ENCODE measurements around the gene C1D. TPM values are rescaled to one million over a fixed set of nuclear protein-coding genes. Genes with fewer than 3 reads are reported as not detected.
"Not testable (repeated sequence)": the region's sequence is repeated elsewhere in the genome, so short reads cannot be mapped to it uniquely, and the experiment has no call there.

C1D gene
- total RNA-seq, 1 donor = 56.6 TPM

DNA sequence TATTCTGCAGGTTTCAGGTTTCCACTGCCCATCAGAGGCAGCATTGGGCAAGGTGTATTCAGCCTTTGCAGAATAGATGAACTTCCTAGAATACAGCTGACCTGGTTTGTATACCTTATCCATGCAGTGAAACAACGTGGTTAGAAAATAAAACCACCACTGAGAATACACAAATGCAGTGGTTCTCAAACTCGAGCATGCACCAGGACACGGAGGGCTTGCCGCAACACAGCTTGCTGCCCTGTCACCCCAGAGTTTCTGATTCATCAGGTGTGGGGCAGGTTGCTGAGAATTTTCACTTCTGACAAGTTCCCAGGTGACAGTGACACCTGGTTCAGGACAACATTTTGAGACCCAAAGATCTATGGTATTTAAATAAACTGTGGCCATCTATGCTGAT is 23.4 kb upstream of the C1D start:
- Histone ChIP-seq H3K27me3 (ENCODE audit: insufficient read depth, low read length) (peaks cover 3% of the 10 kb centered on the region), H3K4me1 (ENCODE audit: insufficient read depth, low read length) (no peaks in the 10 kb centered on the region), H3K4me3 (ENCODE audit: low read length) (no peak overlapping the region), H3K9me3 (ENCODE audit: low read depth, low read length) (no peaks in the 10 kb centered on the region)

DNA sequence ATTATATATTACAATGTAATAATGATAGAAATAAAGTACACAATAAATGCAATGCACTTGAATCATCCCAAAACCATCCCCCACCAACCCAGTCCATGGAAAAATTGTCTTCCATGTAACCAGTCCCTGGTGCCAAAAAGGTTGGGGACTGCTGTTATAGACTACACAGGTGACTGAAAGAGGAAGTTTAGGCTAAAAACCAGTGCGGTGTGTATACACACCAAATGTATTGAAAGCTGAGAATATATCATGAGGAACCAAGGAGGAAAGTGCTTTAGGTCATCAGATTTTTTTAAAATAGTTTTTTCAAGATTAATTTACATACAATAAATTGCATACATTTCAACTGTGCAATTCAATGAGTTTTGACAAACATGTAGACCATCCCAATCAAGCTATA is 20.5 kb upstream of the C1D start:
- Histone ChIP-seq H3K27me3 (ENCODE audit: insufficient read depth, low read length) (peaks cover 3% of the 10 kb centered on the region), H3K9me3 (ENCODE audit: low read depth, low read length) (no peaks in the 10 kb centered on the region), H3K4me1 (ENCODE audit: insufficient read depth, low read length) (no peaks in the 10 kb centered on the region), H3K4me3 (ENCODE audit: low read length) (no peak overlapping the region)

- no peak overlapping the region for H3K4me3 ChIP-seq (ENCODE audit: low read length)
- H3K9me3 ChIP-seq (ENCODE audit: low read depth, low read length) = no peaks in the 10 kb centered on the region
- H3K27me3 ChIP-seq (ENCODE audit: insufficient read depth, low read length) = no peaks in the 10 kb centered on the region
- no peaks in the 10 kb centered on the region for H3K4me1 ChIP-seq (ENCODE audit: insufficient read depth, low read length)
Measured at GRCh38 chr2:68074050-68074449, 11.2 kb upstream of the C1D start.

GRCh38 chr2:68063797-68064646 is 1.2 kb upstream of the C1D start:
- not testable (repeated sequence) for H3K4me3 ChIP-seq (ENCODE audit: low read length); H3K9me3 ChIP-seq (ENCODE audit: low read depth, low read length)

GRCh38 chr2:68060652-68061051 is 2.2 kb downstream of the C1D start:
- Histone ChIP-seq H3K9me3 (ENCODE audit: low read depth, low read length) (no peaks in the 10 kb centered on the region), H3K4me3 (ENCODE audit: low read length) (no peak overlapping the region), H3K27me3 (ENCODE audit: insufficient read depth, low read length) (no peaks in the 10 kb centered on the region), H3K4me1 (ENCODE audit: insufficient read depth, low read length) (peaks cover 26% of the 10 kb centered on the region)

More at GRCh38 chr2:68063797-68064646, 1.2 kb upstream of the C1D start:
- peaks cover 19% of the 10 kb centered on the region for H3K4me1 ChIP-seq (ENCODE audit: insufficient read depth, low read length)
- not testable (repeated sequence) for H3K27me3 ChIP-seq (ENCODE audit: insufficient read depth, low read length)

DNA sequence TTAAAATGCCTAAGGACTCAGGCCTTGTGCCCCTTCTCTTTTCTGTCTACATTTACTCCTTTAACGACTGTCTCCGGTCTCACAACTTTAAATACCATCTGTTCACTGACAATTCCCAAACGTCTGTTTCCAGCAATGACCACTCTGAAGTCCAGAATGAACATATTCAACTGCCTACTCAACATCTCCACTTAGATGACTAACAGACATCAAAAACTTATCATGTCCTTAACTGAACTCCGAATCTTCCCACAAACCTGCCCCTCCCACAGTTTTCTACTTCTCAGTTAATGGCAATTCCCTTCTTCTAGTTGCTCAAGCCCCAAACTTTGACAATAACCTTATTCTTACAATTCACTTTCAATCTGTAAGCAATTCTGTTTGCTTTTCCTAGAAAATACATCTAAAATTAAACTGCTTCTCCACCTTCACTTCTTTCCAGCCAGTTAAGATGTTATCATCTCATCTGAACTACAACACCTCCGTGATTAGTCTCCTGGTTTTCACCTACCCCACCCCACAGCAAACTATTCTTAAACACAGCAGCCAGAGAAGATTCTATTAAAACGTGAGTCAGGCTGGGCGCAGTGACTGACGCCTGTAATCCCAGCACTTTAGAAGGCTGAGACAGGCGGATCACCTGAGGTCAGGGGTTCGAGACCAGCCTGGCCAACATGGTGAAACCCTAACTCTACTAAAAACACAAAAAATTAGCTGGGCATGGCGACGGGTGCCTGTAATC is 2.8 kb downstream of the C1D start:
- Histone ChIP-seq H3K9me3 (ENCODE audit: low read depth, low read length) (no peaks in the 10 kb centered on the region), H3K27me3 (ENCODE audit: insufficient read depth, low read length) (no peaks in the 10 kb centered on the region), H3K4me1 (ENCODE audit: insufficient read depth, low read length) (peaks cover 26% of the 10 kb centered on the region), H3K4me3 (ENCODE audit: low read length) (no peak overlapping the region)

DNA sequence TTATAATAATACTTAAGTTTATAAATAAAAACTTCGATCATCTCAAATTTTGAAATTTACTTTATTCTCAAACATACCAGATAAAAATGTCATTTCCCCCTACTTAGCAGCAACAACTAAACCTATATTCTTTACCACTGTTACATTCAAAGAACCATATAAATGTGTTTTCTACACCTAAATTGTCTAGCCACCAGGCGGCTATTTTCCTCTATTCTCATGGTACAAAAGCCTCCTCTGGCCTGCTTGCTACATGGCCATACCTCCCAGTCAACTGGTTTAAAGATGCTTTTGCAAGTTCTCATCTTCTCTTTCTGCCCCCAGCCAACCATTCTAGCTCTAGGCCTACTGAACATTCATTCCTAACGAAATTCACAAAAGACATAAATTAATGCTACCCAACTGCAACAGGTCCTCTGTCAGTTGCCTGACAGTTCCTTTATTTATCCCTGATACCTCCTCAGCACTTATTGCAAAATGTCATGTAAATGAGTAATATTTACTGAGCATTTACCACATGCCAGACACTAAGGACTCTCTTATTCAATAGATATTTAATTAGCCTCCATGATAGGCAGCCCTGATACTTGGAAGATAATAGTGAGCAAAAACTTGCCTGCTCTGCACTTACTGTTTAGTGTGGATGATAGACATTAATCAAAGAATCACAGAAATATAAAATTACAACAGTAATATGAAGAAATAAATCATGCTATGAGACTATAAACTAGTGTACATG is 5.0 kb downstream of the C1D start:
- no peaks in the 10 kb centered on the region for H3K27me3 ChIP-seq (ENCODE audit: insufficient read depth, low read length)
- H3K9me3 ChIP-seq (ENCODE audit: low read depth, low read length) = no peaks in the 10 kb centered on the region
- no peak overlapping the region for H3K4me3 ChIP-seq (ENCODE audit: low read length)
- peaks cover 22% of the 10 kb centered on the region for H3K4me1 ChIP-seq (ENCODE audit: insufficient read depth, low read length)

DNA sequence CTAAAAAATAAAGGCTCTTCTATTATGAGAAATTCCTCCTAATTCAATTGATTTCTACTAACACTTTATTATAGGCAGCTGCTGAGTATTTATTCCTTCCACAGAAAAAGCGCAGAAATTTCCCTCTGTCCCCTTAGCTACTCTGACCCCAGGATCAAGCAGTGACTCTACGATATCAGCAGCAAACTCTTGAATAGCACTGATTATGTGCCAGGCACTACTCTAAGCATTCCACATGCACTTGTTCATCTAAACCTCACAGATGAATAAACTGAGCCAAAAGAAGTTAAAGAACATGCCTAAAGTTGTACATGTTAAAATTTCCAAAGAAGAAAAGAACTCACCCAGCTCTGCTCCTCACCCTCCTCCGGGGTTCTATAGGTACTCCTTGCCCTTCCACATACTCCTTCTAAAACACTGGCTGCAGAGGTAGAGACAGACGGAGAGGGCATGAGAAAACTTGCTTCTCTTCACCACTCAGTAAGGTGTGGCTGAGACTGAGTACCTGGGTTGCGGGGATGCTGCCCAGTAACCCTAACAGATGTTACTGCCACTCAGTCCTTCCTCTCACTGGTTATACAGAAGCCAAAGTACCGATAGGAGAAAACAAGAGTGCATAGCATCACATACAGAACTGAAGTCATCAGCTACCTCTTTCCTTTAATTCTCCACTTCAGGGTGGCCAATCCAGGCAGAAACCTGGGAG is 9.9 kb downstream of the C1D start:
- Histone ChIP-seq H3K27me3 (ENCODE audit: insufficient read depth, low read length) (no peaks in the 10 kb centered on the region), H3K4me1 (ENCODE audit: insufficient read depth, low read length) (no peaks in the 10 kb centered on the region), H3K9me3 (ENCODE audit: low read depth, low read length) (no peaks in the 10 kb centered on the region), H3K4me3 (ENCODE audit: low read length) (no peak overlapping the region)

DNA sequence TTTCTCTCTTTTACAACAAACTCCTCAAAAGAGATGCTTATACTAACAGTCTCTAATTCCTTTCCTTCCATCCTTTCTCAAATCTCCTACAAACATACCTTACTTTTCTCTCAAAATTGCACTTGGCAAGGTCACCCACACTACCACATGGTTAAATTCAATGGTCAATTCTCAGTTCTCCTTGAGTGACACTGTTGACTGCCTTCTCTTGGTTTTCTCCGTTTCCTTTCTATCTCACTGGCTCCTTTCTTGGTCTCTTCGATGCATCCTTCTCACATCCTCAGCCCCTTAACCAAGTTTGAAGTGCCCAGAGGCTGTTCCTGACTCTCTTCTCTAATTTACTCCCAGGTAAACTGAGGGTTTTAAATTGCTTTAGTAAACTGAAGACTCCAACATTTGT is 12.5 kb downstream of the C1D start:
- H3K27me3 ChIP-seq (ENCODE audit: insufficient read depth, low read length) = no peaks in the 10 kb centered on the region
- no peak overlapping the region for H3K4me3 ChIP-seq (ENCODE audit: low read length)
- H3K4me1 ChIP-seq (ENCODE audit: insufficient read depth, low read length) = no peaks in the 10 kb centered on the region
- no peaks in the 10 kb centered on the region for H3K9me3 ChIP-seq (ENCODE audit: low read depth, low read length)

DNA sequence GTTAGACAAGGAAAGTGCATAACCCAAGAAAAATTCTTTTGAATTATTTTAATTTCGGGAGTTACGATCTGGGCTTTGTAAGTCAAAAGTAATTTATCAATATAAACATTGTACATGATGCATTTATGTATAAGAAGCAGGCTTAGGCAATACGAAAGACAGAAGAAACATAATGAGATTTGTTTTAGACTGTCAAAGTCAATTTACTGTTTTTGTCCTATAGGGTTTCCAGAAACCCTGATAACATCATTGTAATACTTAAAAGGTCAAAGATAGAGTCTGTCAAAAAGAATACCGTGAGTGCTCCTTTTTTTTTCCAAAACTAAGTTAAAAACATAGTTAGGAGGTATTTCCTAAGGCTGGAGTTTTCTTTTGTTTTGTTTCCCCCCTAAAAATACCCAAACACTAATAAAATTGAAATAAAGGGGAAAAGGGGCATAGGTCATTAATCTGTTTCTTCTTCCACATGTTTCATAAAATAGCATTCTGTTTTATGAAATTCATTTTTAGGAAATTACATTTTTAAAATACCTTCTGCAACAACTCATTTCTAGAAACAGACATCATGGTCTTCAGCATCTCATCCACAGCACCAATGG is 16.1 kb downstream of the C1D start:
- H3K9me3 ChIP-seq (ENCODE audit: low read depth, low read length) = no peaks in the 10 kb centered on the region
- H3K27me3 ChIP-seq (ENCODE audit: insufficient read depth, low read length) = no peaks in the 10 kb centered on the region
- H3K4me3 ChIP-seq (ENCODE audit: low read length) = no peak overlapping the region
- no peaks in the 10 kb centered on the region for H3K4me1 ChIP-seq (ENCODE audit: insufficient read depth, low read length)

- Histone ChIP-seq H3K4me3 (ENCODE audit: low read length) (no peak overlapping the region), H3K4me1 (ENCODE audit: insufficient read depth, low read length) (no peaks in the 10 kb centered on the region), H3K9me3 (ENCODE audit: low read depth, low read length) (no peaks in the 10 kb centered on the region), H3K27me3 (ENCODE audit: insufficient read depth, low read length) (no peaks in the 10 kb centered on the region)
Measured at GRCh38 chr2:68046224-68046623, 16.6 kb downstream of the C1D start.

GRCh38 chr2:68045342-68045741 is 17.5 kb downstream of the C1D start:
- H3K4me3 ChIP-seq (ENCODE audit: low read length) = no peak overlapping the region
- H3K9me3 ChIP-seq (ENCODE audit: low read depth, low read length) = no peaks in the 10 kb centered on the region
- no peaks in the 10 kb centered on the region for H3K4me1 ChIP-seq (ENCODE audit: insufficient read depth, low read length)
- no peaks in the 10 kb centered on the region for H3K27me3 ChIP-seq (ENCODE audit: insufficient read depth, low read length)

DNA sequence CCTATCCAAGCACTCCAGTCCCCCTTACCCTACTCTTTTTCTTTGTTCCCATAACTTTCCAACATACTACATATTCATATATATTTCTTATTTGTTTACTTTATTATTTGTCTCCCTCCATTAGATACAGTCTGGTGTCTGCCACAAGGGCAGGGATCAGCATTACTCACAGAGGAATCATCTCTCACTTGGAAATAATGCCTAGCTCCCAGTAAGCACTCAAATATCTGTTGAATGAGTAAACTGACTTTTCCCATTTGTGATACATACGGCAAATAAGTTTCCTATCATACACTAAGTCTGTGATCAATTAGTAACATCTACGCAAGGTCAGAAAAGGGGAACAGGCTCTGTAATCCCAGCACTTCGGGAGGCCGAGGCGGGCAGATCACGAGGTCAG is 18.7 kb downstream of the C1D start:
- Histone ChIP-seq H3K27me3 (ENCODE audit: insufficient read depth, low read length) (no peaks in the 10 kb centered on the region), H3K9me3 (ENCODE audit: low read depth, low read length) (no peaks in the 10 kb centered on the region), H3K4me1 (ENCODE audit: insufficient read depth, low read length) (no peaks in the 10 kb centered on the region), H3K4me3 (ENCODE audit: low read length) (no peak overlapping the region)

- Histone ChIP-seq H3K4me1 (ENCODE audit: insufficient read depth, low read length) (no peaks in the 10 kb centered on the region), H3K27me3 (ENCODE audit: insufficient read depth, low read length) (no peaks in the 10 kb centered on the region), H3K4me3 (ENCODE audit: low read length) (no peak overlapping the region), H3K9me3 (ENCODE audit: low read depth, low read length) (no peaks in the 10 kb centered on the region)
Measured at GRCh38 chr2:68043695-68044094, 19.1 kb downstream of the C1D start.

Data from mononuclear cell (primary cell).